Cardiac fibroblast (primary cell): ENCODE data around the gene SMTN.
"Not testable (repeated sequence)": the region's sequence is repeated elsewhere in the genome, so short reads cannot be mapped to it uniquely, and the experiment has no call there.

Experiments
- DNase-seq, 2 donors: peaks; one replicate each; pipeline versions ENCODE4 v3.0.0 to v3.0.0-alpha.2; 2010; ENCODE audit warnings: low read depth in 2 of 2
- H3K4me3 ChIP-seq, 2 donors: replicated peaks in 1 of 2; 1 replicate in 1 of 2; 2 replicates in 1 of 2; pipeline ENCODE4 v1.5.1; 2011; ENCODE audit warnings: low read depth in 2 of 2, low read length in 2 of 2, mild to moderate bottlenecking in 2 of 2, moderate library complexity in 1 of 2
- TF ChIP-seq, protein P1 (sequence below): IDR thresholded peaks from one replicate; pipeline ENCODE4 v1.5.1; 2011; ENCODE audit warnings: low read depth, mild to moderate bottlenecking, low read length, inconsistent platforms

The SMTN gene

DNA sequence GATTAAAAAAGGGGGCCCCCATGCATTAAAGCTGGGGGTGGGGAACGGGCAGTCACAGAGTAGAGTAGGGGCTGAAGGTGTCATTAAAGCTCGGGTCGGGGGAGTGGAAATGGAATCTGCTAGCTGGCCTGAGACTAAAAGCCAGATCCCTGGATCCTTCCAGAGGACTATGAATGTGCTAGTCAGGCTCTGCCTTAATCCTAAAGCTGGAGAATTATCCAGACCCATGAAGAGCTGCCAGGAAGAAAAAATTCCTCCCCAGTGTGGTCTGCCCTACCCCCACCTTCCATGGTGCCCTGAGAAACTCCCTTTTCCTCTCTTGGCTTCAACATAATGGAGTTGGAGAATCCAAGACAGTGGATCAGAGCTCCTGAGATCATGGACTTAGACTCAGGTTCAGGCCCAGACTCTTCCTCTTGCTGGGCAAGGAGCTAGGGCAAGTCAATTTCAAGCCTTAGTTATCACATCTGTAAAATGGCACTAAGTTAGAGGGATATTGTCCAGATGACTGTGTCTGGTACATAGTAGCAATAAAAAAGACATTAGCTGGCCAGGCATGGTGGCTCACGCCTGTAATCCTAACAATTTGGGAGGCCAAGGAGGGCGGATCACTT is 24.0 kb upstream of the SMTN start:
- TF ChIP-seq, protein P1, sequence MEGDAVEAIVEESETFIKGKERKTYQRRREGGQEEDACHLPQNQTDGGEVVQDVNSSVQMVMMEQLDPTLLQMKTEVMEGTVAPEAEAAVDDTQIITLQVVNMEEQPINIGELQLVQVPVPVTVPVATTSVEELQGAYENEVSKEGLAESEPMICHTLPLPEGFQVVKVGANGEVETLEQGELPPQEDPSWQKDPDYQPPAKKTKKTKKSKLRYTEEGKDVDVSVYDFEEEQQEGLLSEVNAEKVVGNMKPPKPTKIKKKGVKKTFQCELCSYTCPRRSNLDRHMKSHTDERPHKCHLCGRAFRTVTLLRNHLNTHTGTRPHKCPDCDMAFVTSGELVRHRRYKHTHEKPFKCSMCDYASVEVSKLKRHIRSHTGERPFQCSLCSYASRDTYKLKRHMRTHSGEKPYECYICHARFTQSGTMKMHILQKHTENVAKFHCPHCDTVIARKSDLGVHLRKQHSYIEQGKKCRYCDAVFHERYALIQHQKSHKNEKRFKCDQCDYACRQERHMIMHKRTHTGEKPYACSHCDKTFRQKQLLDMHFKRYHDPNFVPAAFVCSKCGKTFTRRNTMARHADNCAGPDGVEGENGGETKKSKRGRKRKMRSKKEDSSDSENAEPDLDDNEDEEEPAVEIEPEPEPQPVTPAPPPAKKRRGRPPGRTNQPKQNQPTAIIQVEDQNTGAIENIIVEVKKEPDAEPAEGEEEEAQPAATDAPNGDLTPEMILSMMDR: no peak
- DNase-seq: peak in 1 of 2 donors; percentile 59
- H3K4me3 ChIP-seq: no peak overlapping the region

DNA sequence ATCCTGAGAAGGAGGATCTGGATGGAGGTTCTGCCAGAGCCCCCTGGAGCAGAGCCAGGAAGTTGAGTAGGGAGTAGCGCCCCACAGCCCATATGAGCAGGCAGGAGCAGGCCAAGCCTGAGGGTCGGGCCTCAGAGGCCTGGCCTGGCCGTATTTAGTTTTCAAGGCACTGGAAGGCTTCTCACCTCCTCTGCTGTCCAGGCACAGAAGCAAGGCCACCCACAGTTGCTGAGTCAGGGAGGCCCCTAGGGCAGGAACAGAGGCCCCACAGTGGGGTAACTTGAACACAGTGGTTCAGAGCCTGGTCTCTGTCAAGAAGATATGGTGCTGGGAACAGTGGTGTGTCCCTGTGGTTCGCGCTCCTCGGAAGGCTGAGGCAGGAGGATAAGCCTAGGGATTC is 21.5 kb upstream of the SMTN start:
- not testable (repeated sequence) for H3K4me3 ChIP-seq
- peak in 1 of 2 donors; percentile 40 for DNase-seq

DNA sequence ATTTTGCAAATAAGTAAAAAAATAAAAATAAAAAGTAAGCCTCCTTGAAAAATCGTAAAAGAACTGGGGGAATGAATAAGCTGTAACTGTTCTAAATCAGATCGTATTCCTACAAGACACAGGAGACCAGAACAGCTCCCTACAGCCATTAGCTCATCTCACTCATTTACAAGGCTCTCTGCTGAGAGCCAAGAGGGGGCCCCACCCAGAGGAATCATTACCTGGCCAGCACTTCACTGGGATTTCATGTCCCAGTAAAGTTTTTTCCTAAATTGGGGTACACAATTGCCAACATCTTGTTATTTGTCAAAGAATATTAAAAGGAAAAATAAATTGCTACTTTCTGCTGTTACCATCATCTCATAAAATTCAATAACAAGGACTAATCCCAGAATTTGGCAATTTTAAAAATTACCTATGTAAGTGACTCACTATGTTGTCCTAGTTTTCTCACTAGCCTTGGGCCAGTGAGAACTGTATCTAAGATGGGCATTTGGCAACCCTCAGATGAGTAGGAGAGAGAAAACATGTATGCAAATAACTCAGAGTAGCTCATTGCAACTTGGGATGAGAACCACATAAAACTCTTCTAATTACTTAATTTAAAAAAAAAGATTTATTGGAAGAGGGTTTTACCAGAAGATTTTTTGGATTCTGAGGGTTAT is 18.4 kb upstream of the SMTN start:
- no peak overlapping the region for H3K4me3 ChIP-seq
- peak in 1 of 2 donors; percentile 49 for DNase-seq
- TF ChIP-seq, protein P1: no peak

DNA sequence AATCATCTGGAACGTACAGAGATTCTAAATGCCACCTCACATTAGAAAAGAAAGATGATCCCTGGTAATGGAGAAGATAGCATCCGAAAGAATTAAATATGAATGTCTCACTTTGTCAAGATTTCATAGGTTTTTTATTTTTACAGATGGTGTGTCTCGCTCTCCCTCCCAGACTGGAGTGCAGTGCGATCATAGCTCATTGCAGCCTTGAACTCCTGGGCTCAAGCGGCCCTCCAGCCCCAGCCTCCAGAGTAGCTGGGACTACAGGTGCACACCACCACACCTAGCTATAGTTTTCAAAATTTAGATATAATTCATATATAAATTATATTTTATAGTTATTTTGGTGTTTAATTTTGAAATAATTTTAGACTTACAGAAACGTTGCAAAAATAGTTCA is 16.7 kb upstream of the SMTN start:
- no peak for DNase-seq
- TF ChIP-seq, protein P1: no peak
- H3K4me3 ChIP-seq: no peak overlapping the region

DNA sequence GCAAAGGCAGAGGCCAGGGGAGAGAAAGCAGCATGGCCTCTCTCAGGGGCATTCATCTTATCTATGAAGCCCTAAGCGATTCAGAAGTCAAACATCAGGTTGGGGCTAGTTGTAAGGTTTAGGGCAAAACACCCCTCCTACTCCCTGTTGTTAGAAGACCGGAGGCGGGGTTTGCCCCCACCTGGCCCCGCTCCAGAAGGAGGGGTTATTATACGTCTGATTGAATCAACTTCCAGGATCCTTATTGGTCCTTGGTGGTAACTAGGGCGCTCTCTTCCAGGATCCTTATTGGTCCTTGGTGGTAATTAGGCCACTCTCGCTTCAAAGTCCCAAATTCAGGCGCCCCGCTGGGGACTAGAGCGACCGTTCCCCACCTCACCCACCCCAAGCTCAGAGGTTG is 12.1 kb upstream of the SMTN start:
- no peak for DNase-seq
- H3K4me3 ChIP-seq: no peak overlapping the region
- TF ChIP-seq, protein P1: no peak

DNA sequence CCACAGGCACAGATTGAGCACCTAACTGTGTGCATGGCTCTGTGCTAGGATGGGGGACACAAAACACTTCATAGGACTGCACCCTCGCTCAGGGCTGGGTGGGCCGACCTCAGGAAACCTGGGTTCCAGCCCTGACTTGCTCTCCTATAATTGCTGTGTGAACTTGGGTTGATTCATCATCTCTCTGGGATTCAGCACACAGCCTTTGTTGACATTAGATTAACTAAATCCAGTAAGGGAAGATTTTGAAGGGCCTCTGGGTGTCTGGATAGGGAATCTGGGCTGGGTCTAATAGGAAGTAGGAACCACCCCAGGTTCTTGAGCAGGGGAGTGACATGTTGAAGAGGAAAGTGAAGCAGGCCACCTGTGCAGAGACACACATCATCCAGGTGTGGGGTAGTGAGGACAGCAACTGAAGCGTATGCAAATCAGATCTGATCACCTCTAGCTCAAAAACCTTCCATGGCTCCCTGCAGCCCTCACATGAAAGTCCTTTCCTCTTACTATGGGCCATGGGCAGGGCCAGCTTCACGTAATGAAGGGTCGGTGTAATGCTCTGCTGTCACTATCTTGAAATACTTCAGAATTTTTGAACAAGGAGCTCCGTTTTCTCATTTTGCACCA is 11.3 kb upstream of the SMTN start:
- not testable (repeated sequence) for DNase-seq, H3K4me3 ChIP-seq

DNA sequence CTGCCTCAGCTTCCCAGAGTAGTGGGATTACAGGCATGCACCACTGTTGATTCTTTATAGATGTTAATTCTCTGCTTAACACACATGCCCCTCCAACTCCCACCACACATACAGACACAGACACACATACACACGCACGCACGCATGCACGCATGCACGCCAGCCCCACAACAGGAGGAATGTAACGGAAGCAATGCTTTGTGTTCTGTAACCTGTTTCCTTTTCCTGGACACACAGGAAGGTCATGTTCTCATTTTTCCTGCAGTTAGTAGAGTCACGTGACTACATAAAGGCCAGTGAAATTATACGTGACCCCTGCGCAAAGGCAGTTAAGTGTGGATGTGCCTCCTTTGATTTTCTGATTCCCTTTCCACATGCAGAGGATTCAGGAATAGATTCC is 8.0 kb upstream of the SMTN start:
- DNase-seq, H3K4me3 ChIP-seq: not testable (repeated sequence)

DNA sequence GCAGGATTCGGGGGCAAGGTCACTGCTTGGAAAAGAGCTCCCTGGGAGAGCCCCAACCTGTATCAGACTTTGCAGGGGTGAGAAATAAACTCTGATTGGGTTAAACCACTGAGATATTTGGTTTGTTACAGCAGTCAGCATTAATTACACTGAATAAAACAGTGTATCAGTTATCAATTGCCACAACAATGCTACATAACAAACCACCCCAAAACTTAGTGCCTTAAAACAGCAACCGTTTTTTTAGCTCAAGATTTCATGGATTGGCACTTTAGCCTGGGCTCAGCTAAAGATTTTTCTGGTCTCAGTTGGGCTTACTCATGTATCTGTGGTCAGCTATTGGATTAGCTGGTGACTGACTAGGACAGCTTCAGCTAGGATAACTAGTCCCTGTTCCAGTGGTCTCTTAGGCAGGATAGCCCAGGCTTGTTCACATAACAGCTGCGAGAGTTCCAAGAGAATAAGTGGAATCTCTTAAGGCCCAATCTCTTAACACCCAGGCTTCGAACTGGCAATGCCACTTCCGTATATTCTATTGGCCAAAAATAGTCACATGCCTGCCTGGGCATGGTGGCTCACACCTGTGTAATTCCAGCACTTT is 7.5 kb upstream of the SMTN start:
- DNase-seq, H3K4me3 ChIP-seq: not testable (repeated sequence)
